HEK293 (cell line): ENCODE results near the gene GPATCH2.

ENCODE experiments used
- CTCF ChIA-PET: fragments of 350-600 bp; formaldehyde crosslinking; extraction: SDS; loops from one replicate; lab custom pipeline; 2021; ENCODE audit warnings: antibody characterized with exemption; lab: Yijun Ruan, JAX
- POLR2A ChIA-PET: fragments of 300-600 bp; formaldehyde crosslinking; extraction: SDS; loops from one replicate; lab custom pipeline; 2020; ENCODE audit warnings: antibody characterized with exemption, inconsistent platforms; lab: Yijun Ruan, JAX
- H3K27ac ChIP-seq: fragments of 200-500 bp; sonication (Bioruptor generic); 2 replicates; pipeline ENCODE4 v1.5.1; 2014; ENCODE audit warnings: low read depth, low read length, control low read depth, inconsistent platforms; ENCODE audit errors: extremely low read depth
- H3K36me3 ChIP-seq, 2 experiments: fragments of 200-500 bp in 1 of 2; sonication (Bioruptor generic) in 1 of 2; 1 replicate in 1 of 2; 2 replicates in 1 of 2; pipeline ENCODE4 v1.5.1; 2014 to 2017; ENCODE audit warnings: inconsistent platforms in 2 of 2, low read length in 2 of 2; ENCODE audit not compliant: control insufficient read depth in 2 of 2, insufficient read depth in 1 of 2
- H3K4me1 ChIP-seq: fragments of 200-500 bp; sonication (Bioruptor generic); 2 replicates; pipeline ENCODE4 v1.5.1; 2014; ENCODE audit warnings: mild to moderate bottlenecking, low read length, inconsistent platforms; ENCODE audit not compliant: control insufficient read depth, insufficient read depth
- H3K4me3 ChIP-seq: 2 replicates; pipeline ENCODE4 v1.5.1; 2011; ENCODE audit warnings: low read depth, mild to moderate bottlenecking, control low read depth, low read length, moderate library complexity
- H3K9me3 ChIP-seq: fragments of 200-500 bp; sonication (Bioruptor generic); 2 replicates; pipeline ENCODE4 v1.5.1; 2014; ENCODE audit warnings: low read depth, low read length, inconsistent platforms; ENCODE audit not compliant: control insufficient read depth, insufficient read depth
- AEBP2 ChIP-seq: fragments of 450-650 bp; formaldehyde crosslinking; IDR thresholded peaks from 2 replicates; pipeline ENCODE4 v1.5.1; 2016; ENCODE audit warnings: missing biosample characterization, missing genetic modification characterization, borderline replicate concordance
- EGR2 ChIP-seq: fragments of 450-650 bp; formaldehyde crosslinking; IDR thresholded peaks from 2 replicates; pipeline ENCODE4 v1.5.1; 2016; ENCODE audit warnings: low read depth, missing biosample characterization, missing genetic modification characterization
- GLI4 ChIP-seq: fragments of 450-650 bp; formaldehyde crosslinking; IDR thresholded peaks from 2 replicates; pipeline ENCODE4 v1.5.1; 2016; ENCODE audit warnings: missing biosample characterization, missing genetic modification characterization
- HOXD13 ChIP-seq: sonication (generic); formaldehyde crosslinking; IDR thresholded peaks from 2 replicates; pipeline ENCODE4 v1.8.0; 2022; ENCODE audit warnings: missing genetic modification reagents, borderline replicate concordance
- KLF8 ChIP-seq: fragments of 450-650 bp; formaldehyde crosslinking; IDR thresholded peaks from 2 replicates; pipeline ENCODE4 v1.5.1; 2016; ENCODE audit warnings: missing biosample characterization, missing genetic modification characterization
- RBAK ChIP-seq: fragments of 450-650 bp; formaldehyde crosslinking; IDR thresholded peaks from 2 replicates; pipeline ENCODE4 v1.5.1; 2016; ENCODE audit warnings: missing biosample characterization, missing genetic modification characterization
- REPIN1 ChIP-seq: fragments of 450-650 bp; formaldehyde crosslinking; IDR thresholded peaks from 2 replicates; pipeline ENCODE4 v1.5.1; 2017; ENCODE audit warnings: missing biosample characterization, missing genetic modification characterization, low read depth
- REST ChIP-seq: fragments of 450-650 bp; formaldehyde crosslinking; IDR thresholded peaks from 2 replicates; pipeline ENCODE4 v1.5.1; 2016; ENCODE audit warnings: missing biosample characterization, missing genetic modification characterization
- ZNF121 ChIP-seq: fragments of 450-650 bp; formaldehyde crosslinking; IDR thresholded peaks from 2 replicates; pipeline ENCODE4 v1.5.1; 2016; ENCODE audit warnings: missing biosample characterization, missing genetic modification characterization
- ZNF140 ChIP-seq: fragments of 450-650 bp; formaldehyde crosslinking; IDR thresholded peaks from 2 replicates; pipeline ENCODE4 v1.5.1; 2016; ENCODE audit warnings: missing biosample characterization, missing genetic modification characterization
- ZNF16 ChIP-seq: fragments of 450-650 bp; formaldehyde crosslinking; IDR thresholded peaks from 2 replicates; pipeline ENCODE4 v1.5.1; 2016; ENCODE audit warnings: low read depth, missing biosample characterization, missing genetic modification characterization
- ZNF175 ChIP-seq: fragments of 450-650 bp; formaldehyde crosslinking; IDR thresholded peaks from 2 replicates; pipeline ENCODE4 v1.5.1; 2016; ENCODE audit warnings: missing biosample characterization, missing genetic modification characterization
- ZNF214 ChIP-seq: fragments of 450-650 bp; formaldehyde crosslinking; IDR thresholded peaks from 2 replicates; pipeline ENCODE4 v1.5.1; 2017; ENCODE audit warnings: missing biosample characterization, mild to moderate bottlenecking, missing genetic modification characterization, borderline replicate concordance
- ZNF335 ChIP-seq: fragments of 450-650 bp; formaldehyde crosslinking; conservative IDR thresholded peaks from 2 replicates; pipeline ENCODE4 v1.5.1; 2016; ENCODE audit warnings: missing biosample characterization, missing genetic modification characterization
- ZNF473 ChIP-seq: fragments of 450-650 bp; formaldehyde crosslinking; IDR thresholded peaks from 2 replicates; pipeline ENCODE4 v1.5.1; 2017; ENCODE audit warnings: missing biosample characterization, missing genetic modification characterization
- ZNF510 ChIP-seq: fragments of 450-650 bp; formaldehyde crosslinking; IDR thresholded peaks from 2 replicates; pipeline ENCODE4 v1.5.1; 2018; ENCODE audit warnings: mild to moderate bottlenecking, missing genetic modification characterization, missing biosample characterization; ENCODE audit not compliant: insufficient replicate concordance
- ZNF514 ChIP-seq: fragments of 450-650 bp; formaldehyde crosslinking; IDR thresholded peaks from 2 replicates; pipeline ENCODE4 v1.5.1; 2016; ENCODE audit warnings: missing biosample characterization, missing genetic modification characterization
- ZNF544 ChIP-seq: fragments of 450-650 bp; formaldehyde crosslinking; IDR thresholded peaks from 2 replicates; pipeline ENCODE4 v1.5.0; 2017; ENCODE audit warnings: missing biosample characterization, missing genetic modification characterization
- ZNF626 ChIP-seq: fragments of 450-650 bp; sonication (Bioruptor Pico); formaldehyde crosslinking; IDR thresholded peaks from 2 replicates; pipeline ENCODE4 v1.5.1; 2018; ENCODE audit warnings: missing biosample characterization, missing genetic modification characterization, inconsistent platforms
- ZNF777 ChIP-seq: fragments of 450-650 bp; formaldehyde crosslinking; IDR thresholded peaks from 2 replicates; pipeline ENCODE4 v1.5.1; 2017; ENCODE audit warnings: missing biosample characterization, missing genetic modification characterization, borderline replicate concordance

Gene GPATCH2

GRCh38 chr1:217407534-217408001 lies 223.3 kb downstream of the GPATCH2 start:
- ChIA-PET POLR2A (no interaction called here), CTCF (interaction anchor here (0.6 to 0.7 kb wide), 2 partner anchors 206 to 648 kb away, joined by 3 to 4 read pairs; no protein-coding TSS in a partner anchor)
- no peak for TF ChIP-seq ZNF214 (tag by site-specific recombination)
- TF ChIP-seq ZNF473 (tag by site-specific recombination), result no peak
- TF ChIP-seq ZNF16 (tag by site-specific recombination), result no peak
- TF ChIP-seq ZNF175 (tag by site-specific recombination), result no peak
- no peak for TF ChIP-seq KLF8 (tag by site-specific recombination)
- no peak for TF ChIP-seq ZNF777 (tag by site-specific recombination)
- no peak for TF ChIP-seq ZNF335 (tag by site-specific recombination)
- TF ChIP-seq AEBP2 (tag by site-specific recombination), result no peak
- TF ChIP-seq GLI4 (tag by site-specific recombination), result no peak
- no peak for TF ChIP-seq ZNF510 (tag by site-specific recombination)
- TF ChIP-seq ZNF121 (tag by site-specific recombination), result no peak
- no peak for TF ChIP-seq ZNF544 (tag by site-specific recombination)
- TF ChIP-seq ZNF140 (tag by site-specific recombination), result no peak
- no peak for TF ChIP-seq REST (tag by site-specific recombination)
- no peak for TF ChIP-seq ZNF514 (tag by site-specific recombination)
- TF ChIP-seq REPIN1 (tag by site-specific recombination), result no peak

GRCh38 chr1:217403026-217403720 lies 227.7 kb downstream of the GPATCH2 start:
- Histone ChIP-seq H3K4me3 (no peak overlapping the region), H3K36me3 (no peaks in the 10 kb centered on the region), H3K27ac (no peak overlapping the region), H3K9me3 (no peaks in the 10 kb centered on the region), H3K4me1 (no peaks in the 10 kb centered on the region)
- ChIA-PET POLR2A (no interaction called here), CTCF (no interaction called here)
- TF ChIP-seq HOXD13 (no peak), ZNF626 (tag by site-specific recombination) (no peak), EGR2 (no peak), RBAK (no peak)

More at GRCh38 chr1:217407534-217408001, 223.3 kb downstream of the GPATCH2 start:
- H3K27ac ChIP-seq, result no peak overlapping the region
- no peaks in the 10 kb centered on the region for H3K9me3 ChIP-seq
- no peaks in the 10 kb centered on the region for H3K36me3 ChIP-seq
- no peaks in the 10 kb centered on the region for H3K4me1 ChIP-seq
- H3K4me3 ChIP-seq, result no peak overlapping the region
